GM23338 (cell line): ENCODE results near the gene GAN.

Experiments
- CREB1 ChIP-seq: fragments of 250-450 bp; sonication (Bioruptor Pico); IDR thresholded peaks from 2 replicates; pipeline ENCODE4 v1.5.0; 2020; ENCODE audit warnings: low read depth, mild to moderate bottlenecking, moderate library complexity
- CTCF ChIP-seq, 2 experiments: fragments of 200-600 bp in 1 of 2; sonication (generic) in 1 of 2; conservative IDR thresholded peaks; 2 replicates each; pipeline versions ENCODE4 v1.5.1 to v1.6.1; 2016 to 2017; ENCODE audit warnings: antibody characterized with exemption in 2 of 2, low read depth in 2 of 2, mild to moderate bottlenecking in 2 of 2, moderate library complexity in 1 of 2
- NANOG ChIP-seq: IDR thresholded peaks from 2 replicates; pipeline ENCODE4 v1.6.1; 2016; ENCODE audit warnings: antibody characterized with exemption, borderline replicate concordance
- REST ChIP-seq: IDR thresholded peaks from one replicate; pipeline ENCODE4 v1.6.1; 2018; ENCODE audit warnings: antibody characterized with exemption; ENCODE audit not compliant: unreplicated experiment
- ZNF331 ChIP-seq: fragments of 250-450 bp; sonication (Bioruptor Pico); IDR thresholded peaks from 2 replicates; pipeline ENCODE4 v1.5.0; 2020; ENCODE audit warnings: low read depth, mild to moderate bottlenecking, moderate library complexity

GRCh38 chr16:81353895-81354294 is 39.1 kb downstream of the GAN start:
- TF ChIP-seq CTCF (conservative IDR thresholded peaks at IDR 0.05; ENCODE audit: low read depth in 2 of 2) (no peak), REST (no peak), CREB1 (CRISPR knock-in tag) (no peak), ZNF331 (CRISPR knock-in tag) (no peak), NANOG (no peak)
